Loucy (cell line): Measurements from ENCODE around the gene VIL1.

Experiments
- H2AFZ ChIP-seq: fragments of 200-600 bp; sonication (generic); 2 replicates; pipeline ENCODE4 v1.6.0; 2016; ENCODE audit warnings: antibody characterized with exemption, mild to moderate bottlenecking, low read length, moderate library complexity
- H3F3A ChIP-seq: fragments of 200-600 bp; 2 replicates; pipeline ENCODE4 v1.6.0; 2016; ENCODE audit warnings: antibody characterized with exemption, low read depth, mild to moderate bottlenecking
- H3K27me3 ChIP-seq: fragments of 200-600 bp; sonication (generic); 2 replicates; pipeline ENCODE4 v1.6.1; 2014; ENCODE audit warnings: low read length, mild to moderate bottlenecking; ENCODE audit not compliant: insufficient read depth, poor library complexity, severe bottlenecking
- H3K36me3 ChIP-seq: fragments of 200-600 bp; sonication (generic); 2 replicates; pipeline ENCODE4 v1.6.1; 2016; ENCODE audit warnings: low read length; ENCODE audit not compliant: insufficient read depth
- H3K4me1 ChIP-seq: fragments of 200-600 bp; sonication (generic); 2 replicates; pipeline ENCODE4 v1.5.1; 2014; ENCODE audit warnings: low read length, mild to moderate bottlenecking; ENCODE audit not compliant: insufficient read depth, poor library complexity, severe bottlenecking
- H3K4me2 ChIP-seq: fragments of 200-600 bp; sonication (generic); 2 replicates; pipeline ENCODE4 v1.6.0; 2014; ENCODE audit warnings: antibody characterized with exemption, low read length, low read depth, mild to moderate bottlenecking; ENCODE audit not compliant: poor library complexity, severe bottlenecking
- H3K4me3 ChIP-seq: fragments of 200-600 bp; sonication (generic); 2 replicates; pipeline ENCODE4 v1.5.1; 2014; ENCODE audit warnings: low read length, mild to moderate bottlenecking, mixed read lengths; ENCODE audit not compliant: poor library complexity, severe bottlenecking
- H3K79me2 ChIP-seq: fragments of 200-600 bp; sonication (generic); 2 replicates; pipeline ENCODE4 v1.6.1; 2014; ENCODE audit warnings: low read length; ENCODE audit not compliant: insufficient read depth
- H3K9ac ChIP-seq: fragments of 200-600 bp; sonication (generic); 2 replicates; pipeline ENCODE4 v1.6.0; 2014; ENCODE audit warnings: mild to moderate bottlenecking, low read depth, low read length, moderate library complexity; ENCODE audit not compliant: poor library complexity, severe bottlenecking
- H3K9me2 ChIP-seq: fragments of 200-600 bp; sonication (generic); replicated peaks from 2 replicates; pipeline ENCODE4 v1.6.1; 2016; ENCODE audit warnings: low read depth, low read length, mixed read lengths
- H3K9me3 ChIP-seq: fragments of 200-600 bp; sonication (generic); 2 replicates; pipeline ENCODE4 v1.6.1; 2014; ENCODE audit warnings: mild to moderate bottlenecking, antibody characterized with exemption, low read length, low read depth; ENCODE audit not compliant: insufficient read depth
- H4K20me1 ChIP-seq: fragments of 200-600 bp; sonication (generic); 2 replicates; pipeline ENCODE4 v1.6.0; 2014; ENCODE audit warnings: antibody characterized with exemption, low read length, mild to moderate bottlenecking; ENCODE audit not compliant: insufficient read depth, poor library complexity, severe bottlenecking
- CTCF ChIP-seq: fragments of 200-600 bp; sonication (generic); conservative IDR thresholded peaks from 2 replicates; pipeline ENCODE4 v1.5.1; 2014; ENCODE audit warnings: mild to moderate bottlenecking, antibody characterized with exemption, low read length
- EZH2phosphoT487 ChIP-seq: fragments of 200-600 bp; IDR thresholded peaks from 2 replicates; pipeline ENCODE4 v1.6.1; 2018; ENCODE audit warnings: antibody characterized with exemption, mild to moderate bottlenecking, moderate library complexity, borderline replicate concordance

VIL1 gene

GRCh38 chr2:218418321-218418716 is 604 bp upstream of the VIL1 start:
- Histone ChIP-seq H3K27me3 (no peaks in the 10 kb centered on the region), H3K36me3 (no peaks in the 10 kb centered on the region), H3K4me3 (no peak overlapping the region), H3K9me2 (no peaks in the 10 kb centered on the region), H2AFZ (no peak overlapping the region), H3K9me3 (no peaks in the 10 kb centered on the region), H3K79me2 (no peaks in the 10 kb centered on the region), H3F3A (no peaks in the 10 kb centered on the region), H3K9ac (no peak overlapping the region), H4K20me1 (no peaks in the 10 kb centered on the region), H3K4me2 (no peak overlapping the region), H3K4me1 (no peaks in the 10 kb centered on the region)
- no peak for TF ChIP-seq CTCF
- no peak for TF ChIP-seq EZH2phosphoT487

GRCh38 chr2:218419630-218420216 is 800 bp downstream of the VIL1 start:
- no peaks in the 10 kb centered on the region for H3K36me3 ChIP-seq
- H4K20me1 ChIP-seq: no peaks in the 10 kb centered on the region
- H3K9ac ChIP-seq: no peak overlapping the region
- H3K27me3 ChIP-seq: no peaks in the 10 kb centered on the region
- H3K4me3 ChIP-seq: no peak overlapping the region
- no peak overlapping the region for H2AFZ ChIP-seq
- H3K4me1 ChIP-seq: no peaks in the 10 kb centered on the region
- H3F3A ChIP-seq: no peaks in the 10 kb centered on the region
- H3K4me2 ChIP-seq: no peak overlapping the region
- H3K79me2 ChIP-seq: no peaks in the 10 kb centered on the region
- TF ChIP-seq EZH2phosphoT487: no peak
- no peak for TF ChIP-seq CTCF
- H3K9me2 ChIP-seq: no peaks in the 10 kb centered on the region
- H3K9me3 ChIP-seq: no peaks in the 10 kb centered on the region

- H3F3A ChIP-seq: no peaks in the 10 kb centered on the region
- no peaks in the 10 kb centered on the region for H3K36me3 ChIP-seq
- H3K4me1 ChIP-seq: no peaks in the 10 kb centered on the region
- H3K9me2 ChIP-seq: no peaks in the 10 kb centered on the region
- no peak overlapping the region for H3K9ac ChIP-seq
- H3K4me3 ChIP-seq: no peak overlapping the region
- no peak overlapping the region for H3K4me2 ChIP-seq
- H3K9me3 ChIP-seq: no peaks in the 10 kb centered on the region
- H3K27me3 ChIP-seq: no peaks in the 10 kb centered on the region
- H4K20me1 ChIP-seq: no peaks in the 10 kb centered on the region
- H3K79me2 ChIP-seq: no peaks in the 10 kb centered on the region
- H2AFZ ChIP-seq: no peak overlapping the region
- TF ChIP-seq CTCF (no peak), EZH2phosphoT487 (no peak)
Observed at GRCh38 chr2:218421027-218421426, 2.1 kb downstream of the VIL1 start.
